OCI-LY7 (cell line): ENCODE measurements around the gene DOK4. TPM values are rescaled to one million over a fixed set of nuclear protein-coding genes. Genes with fewer than 3 reads are reported as not detected.

ENCODE experiments used
- BruUV-seq: library from RNA; stranded (reverse); fragments of 400-500 nt; replicated peaks from 2 replicates; lab custom pipeline; 2021; lab: Mats Ljungman, UMichigan
- CTCF ChIA-PET: fragments of 300-600 bp; sonication (Branson Sonifier 250); formaldehyde crosslinking; loops from one replicate; lab custom pipeline; 2022; ENCODE audit warnings: antibody characterized with exemption; ENCODE audit not compliant: unreplicated experiment; lab: Charles Lee
- POLR2A ChIA-PET: fragments of 300-600 bp; sonication (Branson Sonifier 250); formaldehyde crosslinking; loops from one replicate; lab custom pipeline; 2022; ENCODE audit warnings: antibody characterized with exemption; lab: Charles Lee
- DNase-seq: peaks from one replicate; pipeline ENCODE4 v3.0.0-alpha.2; 2015; ENCODE audit warnings: low spot score
- H2AFZ ChIP-seq: fragments of 200-600 bp; sonication (generic), shearing (Covaris generic); 2 replicates; pipeline ENCODE4 v1.6.1; 2014; ENCODE audit warnings: mild to moderate bottlenecking, antibody characterized with exemption, low read length, moderate library complexity
- H3K27ac ChIP-seq: fragments of 200-600 bp; sonication (generic); 2 replicates; pipeline ENCODE4 v1.5.1; 2014; ENCODE audit warnings: mixed run types, low read depth, mild to moderate bottlenecking, moderate library complexity, low read length, inconsistent platforms; ENCODE audit not compliant: poor library complexity, severe bottlenecking
- H3K36me3 ChIP-seq: fragments of 200-600 bp; sonication (generic); 2 replicates; pipeline ENCODE4 v1.6.1; 2014; ENCODE audit warnings: mild to moderate bottlenecking, antibody characterized with exemption, low read length, moderate library complexity, mixed read lengths; ENCODE audit not compliant: insufficient read depth
- H3K4me1 ChIP-seq: fragments of 200-600 bp; sonication (generic); 2 replicates; pipeline ENCODE4 v1.5.1; 2014; ENCODE audit warnings: mild to moderate bottlenecking, low read length; ENCODE audit not compliant: insufficient read depth, poor library complexity, severe bottlenecking
- H3K4me2 ChIP-seq: fragments of 200-600 bp; sonication (generic); 2 replicates; pipeline ENCODE4 v1.6.1; 2014; ENCODE audit warnings: mild to moderate bottlenecking, low read length
- H3K4me3 ChIP-seq: fragments of 200-600 bp; sonication (generic); 2 replicates; pipeline ENCODE4 v1.5.1; 2014; ENCODE audit warnings: mild to moderate bottlenecking, low read depth, low read length; ENCODE audit not compliant: poor library complexity, severe bottlenecking
- H3K79me2 ChIP-seq: fragments of 200-600 bp; sonication (generic); 2 replicates; pipeline ENCODE4 v1.6.1; 2016; ENCODE audit warnings: low read depth, mild to moderate bottlenecking, low read length, moderate library complexity, mixed read lengths; ENCODE audit not compliant: insufficient read depth
- H3K9me2 ChIP-seq: fragments of 200-600 bp; sonication (generic); 2 replicates; pipeline ENCODE4 v1.6.1; 2016; ENCODE audit warnings: mild to moderate bottlenecking, low read length, mixed read lengths; ENCODE audit not compliant: insufficient read depth
- H3K9me3 ChIP-seq: fragments of 200-600 bp; sonication (generic); 2 replicates; pipeline ENCODE4 v1.6.1; 2014; ENCODE audit warnings: mild to moderate bottlenecking, mixed run types, low read length, mixed read lengths
- H4K20me1 ChIP-seq: fragments of 200-600 bp; sonication (generic); 2 replicates; pipeline ENCODE4 v1.6.1; 2014; ENCODE audit warnings: mild to moderate bottlenecking, antibody characterized with exemption, low read length, moderate library complexity, mixed read lengths; ENCODE audit not compliant: insufficient read depth
- CTCF ChIP-seq: fragments of 200-600 bp; sonication (generic); conservative IDR thresholded peaks from 2 replicates; pipeline ENCODE4 v1.5.1; 2014; ENCODE audit warnings: mild to moderate bottlenecking, antibody characterized with exemption, low read length, moderate library complexity, mixed read lengths
- EZH2phosphoT487 ChIP-seq: fragments of 200-600 bp; sonication (generic); IDR thresholded peaks from 2 replicates; pipeline ENCODE4 v1.6.1; 2018; ENCODE audit warnings: low read depth, borderline replicate concordance, mild to moderate bottlenecking, mixed run types, antibody characterized with exemption, low read length, moderate library complexity, mixed read lengths
- intact Hi-C: fragments of 100-400 bp; cut with micrococcal nuclease; formaldehyde crosslinking; loops from one replicate; pipeline ENCODE4 v1.10.0; 2022; ENCODE audit not compliant: unreplicated experiment
- total RNA-seq, 2 experiments: library from RNA; depleted of rRNA in 1 of 2; stranded (reverse); fragments of >200 nt in 1 of 2; shearing (Covaris generic) in 1 of 2; gene quantifications; 2 replicates each; pipeline ENCODE4 v1.2.3, GENCODE V29; 2014 to 2022

DOK4 gene
- total RNA-seq, 2 experiments from 2014 or later, result 0.09 to 1.0 TPM

GRCh38 chr16:57513371-57514102, 27.2 kb upstream of the DOK4 start:
- Histone ChIP-seq H3K4me2 (no peak overlapping the region), H3K4me3 (no peak overlapping the region), H4K20me1 (no peaks in the 10 kb centered on the region), H2AFZ (no peak overlapping the region), H3K79me2 (no peaks in the 10 kb centered on the region), H3K4me1 (no peaks in the 10 kb centered on the region), H3K9me3 (no peaks in the 10 kb centered on the region), H3K27ac (no peak overlapping the region), H3K9me2 (no peaks in the 10 kb centered on the region), H3K36me3 (no peaks in the 10 kb centered on the region)
- DNase-seq, result no peak
- intact Hi-C loops, result no loop called here
- CTCF ChIA-PET, result interaction anchor here (0.6 to 1.2 kb wide), 2 partner anchors 13 to 94 kb away, joined by 3 read pairs; no protein-coding TSS in a partner anchor
- BruUV-seq, result no TSS peak
- POLR2A ChIA-PET, result interaction anchor here (0.5 to 1.2 kb wide), 2 partner anchors 9 to 51 kb away, joined by 3 to 6 read pairs; partner anchors contain the start of gene POLR2C
- TF ChIP-seq CTCF (no peak), EZH2phosphoT487 (no peak)

GRCh38 chr16:57512296-57513001, 26.2 kb upstream of the DOK4 start:
- ChIA-PET CTCF (interaction anchor here (1.2 kb wide), 1 partner anchor 93 kb away, joined by 3 read pairs; no protein-coding TSS in a partner anchor), POLR2A (interaction anchor here (0.7 kb wide), 1 partner anchor 106 kb away, joined by 4 read pairs; no protein-coding TSS in a partner anchor)
- no peak for TF ChIP-seq EZH2phosphoT487
- TF ChIP-seq CTCF, result no peak
- H3K9me2 ChIP-seq, result no peaks in the 10 kb centered on the region
- H3K4me3 ChIP-seq, result no peak overlapping the region
- H3K9me3 ChIP-seq, result no peaks in the 10 kb centered on the region
- H4K20me1 ChIP-seq, result no peaks in the 10 kb centered on the region
- no peak overlapping the region for H3K4me2 ChIP-seq
- no peaks in the 10 kb centered on the region for H3K79me2 ChIP-seq
- H2AFZ ChIP-seq, result no peak overlapping the region
- DNase-seq, result no peak
- intact Hi-C loops, result no loop called here
- no TSS peak for BruUV-seq
- no peaks in the 10 kb centered on the region for H3K36me3 ChIP-seq
- H3K4me1 ChIP-seq, result no peaks in the 10 kb centered on the region
- no peak overlapping the region for H3K27ac ChIP-seq
